ENCODE data around the gene TMEM171.
A peak's percentile ranks its signal among the peaks of the same experiment; 100 is the strongest.

Gene TMEM171

GRCh38 chr5:73121119-73121463 lies 716 bp downstream of the TMEM171 start:
- DNase-seq: no peak

- DNase-seq: no peak
Measured at GRCh38 chr5:73122875-73123810, 2.8 kb downstream of the TMEM171 start.

DNA sequence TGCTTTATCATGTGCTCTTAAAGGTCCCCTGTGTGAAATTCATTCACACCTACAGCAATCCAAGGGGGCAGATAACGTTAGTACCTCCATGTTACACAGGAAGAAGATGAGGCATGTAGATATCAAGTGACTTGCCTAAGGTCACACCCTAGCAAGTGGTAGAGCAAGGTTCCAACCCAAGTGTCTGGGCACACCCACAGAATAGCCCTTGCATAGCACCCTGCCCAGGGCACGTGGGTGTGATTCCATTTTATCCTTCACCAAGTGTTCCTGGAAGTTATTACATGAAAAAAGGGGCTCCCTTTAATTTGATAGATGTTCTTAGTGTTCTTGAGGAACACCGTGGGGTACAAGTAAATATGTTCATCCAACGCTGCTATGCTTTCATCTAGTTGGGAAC lies 4.9 kb downstream of the TMEM171 start:
- DNase-seq: no peak

GRCh38 chr5:73126381-73126780 lies 6.0 kb downstream of the TMEM171 start:
- no peak for DNase-seq

GRCh38 chr5:73126957-73127356 lies 6.6 kb downstream of the TMEM171 start:
- DNase-seq: no peak

- DNase-seq: no peak
Measured at GRCh38 chr5:73129143-73129542, 8.8 kb downstream of the TMEM171 start.

GRCh38 chr5:73130811-73131210 lies 10.4 kb downstream of the TMEM171 start:
- DNase-seq: no peak

DNA sequence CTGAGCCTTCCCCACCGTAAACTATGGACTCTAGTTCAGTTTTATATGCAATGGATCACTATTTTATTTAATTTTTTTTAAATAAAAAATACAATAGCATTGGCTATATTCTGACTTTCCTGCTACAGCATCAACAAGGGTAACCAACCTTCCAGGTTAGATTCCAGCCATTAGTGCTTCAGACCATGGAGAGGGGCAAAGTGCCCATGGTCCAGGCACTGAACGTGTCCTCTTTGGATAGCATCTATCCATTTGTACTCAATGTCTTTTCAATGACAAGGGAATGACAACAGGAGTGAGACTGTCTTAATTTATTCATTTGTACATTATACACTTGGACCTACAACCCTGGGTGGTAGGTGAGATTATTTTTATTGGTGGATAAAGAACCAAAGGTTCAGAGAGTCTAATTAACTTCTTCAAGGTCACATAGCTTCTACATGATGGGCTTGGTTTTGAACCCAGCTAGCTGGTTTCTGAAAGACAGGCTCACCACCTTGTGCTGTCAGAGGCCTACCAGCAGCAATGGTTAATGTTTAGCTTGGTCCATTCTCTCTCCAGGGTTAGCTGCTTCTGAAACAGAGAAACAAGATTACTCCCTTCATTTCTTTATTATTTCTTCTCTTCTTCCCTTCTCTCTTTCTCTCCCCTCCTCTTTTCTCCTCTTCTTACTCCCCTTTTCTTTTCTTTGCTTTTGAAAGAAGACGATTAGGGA lies 11.5 kb downstream of the TMEM171 start:
- DNase-seq: no peak

GRCh38 chr5:73132759-73133158 lies 12.4 kb downstream of the TMEM171 start:
- DNase-seq: no peak

DNA sequence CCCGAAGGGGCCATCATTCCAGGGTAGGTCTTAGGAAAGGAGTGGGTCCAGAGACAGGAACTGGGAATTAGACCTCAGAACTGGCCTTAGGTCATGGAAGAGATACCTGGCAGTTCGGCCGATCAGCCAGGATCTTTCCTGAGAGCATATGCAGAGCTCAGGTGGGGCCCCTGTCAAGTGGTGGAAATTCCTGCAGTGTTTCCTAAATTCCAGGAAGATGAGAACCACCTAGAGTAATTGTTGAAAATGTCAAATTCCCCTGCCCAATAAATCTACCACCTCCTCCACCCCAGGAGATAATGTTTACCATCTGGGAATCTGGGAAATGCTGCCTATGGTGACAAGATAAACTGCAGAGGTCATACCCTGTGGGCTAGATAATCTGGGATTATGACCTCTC lies 14.6 kb downstream of the TMEM171 start:
- no peak for DNase-seq

GRCh38 chr5:73135429-73136054 lies 15.2 kb downstream of the TMEM171 start:
- DNase-seq: no peak

DNA sequence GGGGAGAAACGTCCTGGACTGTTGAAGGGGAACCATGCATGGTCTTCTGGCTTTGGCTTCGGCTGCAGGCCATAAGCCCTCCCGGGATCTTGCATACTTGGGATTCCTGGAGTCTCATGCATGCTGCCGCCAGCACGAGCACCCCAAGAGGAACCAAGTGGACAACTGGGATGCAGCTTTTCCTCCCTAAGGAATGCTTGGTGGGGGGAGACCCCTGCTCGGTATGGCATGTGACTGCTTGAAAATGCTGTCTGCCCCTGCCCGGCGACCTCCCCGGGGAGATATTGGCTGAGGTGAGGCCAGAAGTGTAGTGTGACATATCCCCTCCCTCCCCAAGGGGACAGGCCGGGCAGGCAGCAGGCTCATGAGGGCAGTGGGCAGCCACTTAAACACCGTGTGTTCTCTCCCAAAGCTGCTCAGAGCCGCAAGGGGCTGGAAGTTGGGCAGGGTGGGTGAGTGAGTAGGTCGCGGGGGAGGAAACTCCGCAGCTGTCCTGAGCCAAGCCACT lies 15.7 kb downstream of the TMEM171 start:
- no peak for DNase-seq

GRCh38 chr5:73137563-73138530 lies 17.5 kb downstream of the TMEM171 start:
- no peak for DNase-seq

- no peak for DNase-seq
Measured at GRCh38 chr5:73139485-73139884, 19.1 kb downstream of the TMEM171 start.

- no peak for DNase-seq
Measured at GRCh38 chr5:73140801-73141200, 20.4 kb downstream of the TMEM171 start.

GRCh38 chr5:73142035-73142434 lies 21.7 kb downstream of the TMEM171 start:
- no peak for DNase-seq

DNA sequence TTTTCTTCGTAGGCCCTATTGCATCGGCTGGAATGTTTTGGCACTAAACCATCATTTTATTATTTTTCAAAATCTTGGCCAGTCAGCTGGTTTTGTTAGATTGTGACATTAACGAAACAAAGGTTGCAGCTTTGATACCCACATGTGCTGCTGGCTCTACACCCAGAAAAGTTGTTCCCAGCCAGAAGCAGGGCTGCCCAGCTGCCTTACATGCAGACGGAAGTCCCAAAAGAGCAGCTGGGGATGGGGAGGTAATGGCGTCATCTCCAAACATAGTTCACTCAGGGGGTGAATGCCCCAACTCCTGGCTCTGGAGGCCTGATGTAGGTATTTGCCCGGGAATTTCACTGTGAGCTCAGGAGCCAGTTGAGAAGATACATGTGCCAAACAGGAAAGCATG lies 23.3 kb downstream of the TMEM171 start:
- no peak for DNase-seq

DNA sequence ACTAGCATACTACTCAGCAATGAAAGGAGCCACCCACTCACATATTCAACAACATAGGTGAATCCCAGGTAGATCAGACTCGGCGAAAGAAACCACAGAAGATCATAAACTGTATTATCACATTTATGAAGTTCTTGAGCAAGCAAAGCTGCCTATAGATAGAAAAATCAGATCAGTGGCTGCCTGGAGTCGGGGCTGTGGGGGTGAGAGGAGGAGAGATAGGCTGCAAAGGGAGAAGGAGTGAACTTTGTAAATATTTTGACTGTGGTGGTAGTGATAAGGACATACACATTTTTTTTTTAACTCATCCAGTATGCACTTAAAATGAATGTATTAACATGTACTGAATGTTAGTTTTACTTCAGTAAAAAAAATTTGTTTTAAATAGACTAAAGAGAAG lies 29.2 kb downstream of the TMEM171 start:
- DNase-seq: no peak

DNA sequence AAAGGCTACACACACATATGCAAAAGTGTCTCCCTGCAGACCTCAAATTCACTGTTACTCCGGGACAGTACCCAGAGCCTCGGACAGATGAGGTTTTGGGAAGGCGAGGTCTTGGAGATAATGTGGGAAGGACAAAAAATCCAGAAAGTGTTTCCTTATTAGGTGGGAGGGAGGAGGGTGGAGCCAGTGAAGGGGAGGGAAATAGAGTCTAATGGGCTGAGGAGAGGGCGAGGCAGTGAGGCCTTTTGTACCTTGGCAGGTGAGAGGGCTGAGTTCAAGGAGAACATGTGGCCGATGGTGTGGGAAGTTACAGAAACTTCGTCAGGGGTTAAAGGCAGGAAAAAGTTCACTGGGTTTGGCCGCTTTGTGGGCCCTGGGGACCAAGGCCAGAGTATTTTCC lies 30.5 kb downstream of the TMEM171 start:
- no peak for DNase-seq

DNA sequence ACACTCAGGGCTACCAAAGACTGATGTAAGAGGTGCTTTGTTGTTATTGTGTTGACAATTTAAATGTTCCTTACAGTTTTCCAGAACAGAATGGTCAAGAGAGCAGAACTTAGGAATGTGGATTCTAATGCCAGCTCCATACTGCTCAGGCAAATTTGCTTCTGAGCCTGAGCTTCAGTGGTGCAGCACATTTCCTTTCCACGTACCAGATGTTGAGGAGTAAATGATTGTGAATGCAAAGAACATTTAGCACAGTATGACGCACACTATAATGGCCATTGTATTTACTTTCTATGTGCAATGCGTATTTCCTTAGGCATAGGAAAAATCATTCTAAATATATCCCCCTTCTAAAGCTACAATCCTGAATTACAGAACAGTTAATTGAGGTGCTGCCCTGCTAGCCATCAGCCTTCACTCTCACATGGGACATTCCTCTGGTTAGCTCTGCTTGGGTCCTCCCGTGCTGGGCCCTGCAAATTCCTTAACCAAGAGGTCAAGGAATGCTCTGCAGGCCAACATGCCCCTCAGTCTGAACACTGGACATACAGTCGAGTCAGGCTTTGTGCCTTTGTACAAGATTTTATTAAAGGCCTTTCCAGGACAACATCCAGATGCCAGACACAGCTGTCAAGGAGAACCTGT lies 31.5 kb downstream of the TMEM171 start:
- no peak for DNase-seq

DNA sequence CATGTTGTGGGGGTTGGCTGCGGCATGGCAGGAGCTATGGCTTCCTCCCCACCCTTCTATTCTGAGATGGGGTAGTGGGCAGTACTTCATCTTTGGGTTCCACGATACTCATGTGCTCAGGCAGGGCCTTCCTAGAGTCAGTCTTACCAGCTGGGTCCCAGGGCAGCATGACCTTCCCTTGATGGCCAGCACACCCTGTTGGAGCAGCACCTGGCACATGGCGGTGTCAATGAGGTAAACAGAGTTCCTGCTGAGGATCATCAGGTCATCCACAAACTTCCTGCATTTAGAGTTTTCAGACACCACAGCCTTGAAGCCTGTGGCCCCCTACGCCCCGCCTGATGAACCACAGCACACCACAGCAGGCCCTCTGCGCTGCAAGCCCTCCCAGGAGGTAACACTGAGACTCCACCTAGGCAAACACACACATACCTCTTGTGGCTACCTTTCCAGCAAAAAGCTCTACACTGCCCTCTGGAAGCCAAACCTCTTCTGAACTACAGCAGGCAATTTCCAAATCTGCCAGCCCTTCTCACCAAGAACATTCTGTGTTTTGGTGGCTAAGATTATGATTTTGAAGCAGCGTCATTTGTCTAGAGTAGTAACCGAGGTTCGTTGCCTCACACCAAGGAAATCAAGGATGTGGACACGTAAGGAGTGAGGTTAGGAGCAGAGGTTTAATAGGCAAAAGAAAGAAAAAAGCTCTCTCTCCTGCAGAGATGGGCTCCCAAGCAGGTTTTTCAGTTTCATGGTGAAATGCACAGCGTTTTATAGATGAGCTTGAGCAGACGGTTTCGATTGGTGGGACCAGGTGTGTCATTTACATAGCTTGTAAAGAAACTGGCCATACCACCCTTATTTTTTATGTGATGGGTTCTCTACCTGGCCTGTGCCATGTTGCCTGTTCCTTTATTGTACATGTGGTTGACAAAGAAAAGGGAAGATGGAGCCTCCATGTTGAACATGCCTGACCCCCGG lies 32.3 kb downstream of the TMEM171 start:
- peak; percentile 4 for DNase-seq

Measured in NCI-H510A (cell line).